Measurements from ENCODE around the gene PLSCR4.
"Not testable (repeated sequence)": the region's sequence is repeated elsewhere in the genome, so short reads cannot be mapped to it uniquely, and the experiment has no call there.

PLSCR4 gene

GRCh38 chr3:146247911-146248310, 3.0 kb downstream of the PLSCR4 start:
- no peak for DNase-seq

DNA sequence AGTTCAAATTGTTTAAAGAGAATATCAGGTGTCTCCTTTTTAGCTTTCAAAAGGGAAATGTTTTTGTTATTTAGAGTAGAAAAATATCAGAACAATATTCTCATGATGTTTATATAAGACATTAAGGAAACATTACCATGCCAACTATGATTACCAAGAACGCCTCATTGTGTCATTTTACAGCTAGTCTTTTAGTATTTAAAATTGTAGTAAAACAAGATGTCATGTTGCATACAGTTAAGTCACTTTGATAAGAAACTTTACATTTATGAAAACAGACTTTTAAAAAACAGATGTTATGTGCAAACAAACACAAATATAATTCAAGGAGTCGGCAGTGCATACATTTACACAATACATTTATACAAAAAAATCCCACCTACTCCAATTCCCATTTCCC, 4.4 kb downstream of the PLSCR4 start:
- no peak for DNase-seq

GRCh38 chr3:146243559-146243958, 7.3 kb downstream of the PLSCR4 start:
- no peak for DNase-seq

DNA sequence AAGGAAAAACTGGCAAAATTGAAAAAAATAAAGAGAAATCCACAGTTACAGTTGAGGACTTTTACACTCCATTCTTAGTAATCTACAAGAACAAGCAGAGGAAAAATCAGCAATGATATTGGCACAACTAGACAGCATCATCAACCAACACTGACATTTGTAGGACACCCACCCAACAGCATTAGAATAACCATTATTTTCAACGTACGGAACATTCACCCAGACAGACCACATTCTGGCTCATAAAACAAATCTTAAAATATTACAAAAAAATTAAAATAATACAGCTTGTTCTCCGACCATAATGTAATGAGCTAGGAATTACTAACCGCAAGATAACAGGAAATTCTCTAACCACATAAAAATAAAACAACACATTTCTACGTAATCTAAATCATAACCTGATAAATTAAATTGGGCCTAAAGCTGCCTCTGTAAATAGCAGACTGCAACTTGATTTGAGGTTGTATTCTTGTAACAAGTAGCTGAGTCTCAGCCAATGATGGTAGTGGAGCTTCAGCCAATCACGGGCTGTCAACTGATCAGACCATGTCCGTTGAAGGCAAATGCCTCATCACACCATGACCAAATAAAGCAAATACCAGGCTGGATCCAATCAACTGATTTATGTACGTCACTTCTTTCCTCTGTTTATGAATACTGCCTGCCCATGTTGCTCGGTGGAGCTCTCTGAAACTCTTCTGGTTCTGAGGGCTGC, 9.2 kb downstream of the PLSCR4 start:
- DNase-seq: no peak

DNA sequence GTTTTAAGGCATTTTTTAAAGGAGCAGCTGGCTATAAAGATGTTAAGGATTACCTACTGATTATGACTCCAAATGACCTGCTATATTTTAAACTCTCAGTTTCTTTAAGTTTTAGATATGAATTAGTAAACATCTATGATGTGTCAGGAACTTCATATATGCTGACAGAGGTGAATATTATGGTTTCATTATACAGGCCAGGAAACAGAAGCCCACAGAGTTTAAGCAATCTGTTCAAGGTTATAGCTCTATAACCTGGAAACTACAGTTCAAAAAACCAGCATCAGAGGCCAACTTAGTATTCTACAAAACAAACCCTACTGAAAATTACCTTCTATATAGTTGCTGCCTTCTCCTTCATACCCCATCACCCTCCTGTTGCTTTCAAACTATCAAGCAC, 17.4 kb downstream of the PLSCR4 start:
- DNase-seq: no peak

DNA sequence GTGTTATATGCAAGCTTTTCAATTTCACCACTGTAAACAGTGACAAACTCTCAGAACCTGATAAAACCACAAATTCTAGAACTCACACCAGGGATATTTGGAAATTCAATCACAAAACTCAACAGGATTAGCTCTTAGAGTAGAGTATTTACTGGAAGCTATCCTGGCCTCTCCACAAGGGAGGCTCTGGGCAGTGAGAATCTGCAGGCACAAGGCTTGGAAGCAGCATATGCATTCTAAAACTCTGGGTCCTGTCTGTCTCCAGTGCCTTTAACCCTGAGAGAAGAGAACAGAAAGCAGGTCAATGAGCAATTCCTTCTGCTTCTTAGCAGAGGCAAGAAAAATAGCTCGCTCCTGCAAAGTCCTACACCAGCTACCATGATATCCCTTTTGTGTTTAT, 23.4 kb downstream of the PLSCR4 start:
- peak in 6 of 56 donors; percentile 0 to 12 (median 3) for DNase-seq

DNA sequence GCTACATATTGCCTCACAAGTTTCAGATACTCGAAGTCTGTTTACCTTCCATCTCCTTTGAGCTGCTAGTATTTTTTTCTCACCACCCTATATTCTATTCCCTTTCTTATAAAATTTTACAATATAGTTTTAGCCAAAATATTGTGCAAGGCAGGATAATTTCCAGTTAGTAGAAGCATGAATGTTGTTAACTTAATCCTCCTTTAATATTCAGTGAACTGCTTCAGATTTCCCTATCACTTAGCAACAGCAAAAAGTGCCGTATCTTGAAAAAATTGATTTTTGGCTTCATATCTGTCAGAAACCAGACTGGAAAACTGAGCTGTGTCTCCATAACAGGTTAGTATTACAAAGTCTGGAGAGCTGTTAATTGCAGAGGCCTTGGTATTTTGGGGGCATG, 24.0 kb downstream of the PLSCR4 start:
- no peak for DNase-seq

DNA sequence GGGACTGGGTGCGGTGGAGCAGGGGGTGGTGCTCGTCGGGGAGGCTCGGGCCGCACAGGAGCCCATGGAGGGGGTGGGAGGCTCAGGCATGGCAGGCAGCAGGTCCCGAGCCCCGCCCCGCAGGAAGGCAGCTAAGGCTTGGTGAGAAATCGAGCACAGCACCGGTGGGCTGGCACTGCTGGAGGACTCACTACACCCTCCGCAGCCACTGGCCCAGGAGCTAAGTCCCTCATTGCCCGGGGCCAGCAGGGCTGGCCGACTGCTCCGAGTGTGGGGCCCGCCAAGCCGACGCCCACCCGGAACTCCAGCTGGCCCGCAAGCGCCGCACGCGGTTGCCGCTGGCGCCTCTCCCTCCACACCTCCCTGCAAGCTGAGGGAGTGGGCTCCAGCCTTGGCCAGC, 25.4 kb downstream of the PLSCR4 start:
- DNase-seq: not testable (repeated sequence)

GRCh38 chr3:146223401-146224373, 27.2 kb downstream of the PLSCR4 start:
- DNase-seq: no peak

DNA sequence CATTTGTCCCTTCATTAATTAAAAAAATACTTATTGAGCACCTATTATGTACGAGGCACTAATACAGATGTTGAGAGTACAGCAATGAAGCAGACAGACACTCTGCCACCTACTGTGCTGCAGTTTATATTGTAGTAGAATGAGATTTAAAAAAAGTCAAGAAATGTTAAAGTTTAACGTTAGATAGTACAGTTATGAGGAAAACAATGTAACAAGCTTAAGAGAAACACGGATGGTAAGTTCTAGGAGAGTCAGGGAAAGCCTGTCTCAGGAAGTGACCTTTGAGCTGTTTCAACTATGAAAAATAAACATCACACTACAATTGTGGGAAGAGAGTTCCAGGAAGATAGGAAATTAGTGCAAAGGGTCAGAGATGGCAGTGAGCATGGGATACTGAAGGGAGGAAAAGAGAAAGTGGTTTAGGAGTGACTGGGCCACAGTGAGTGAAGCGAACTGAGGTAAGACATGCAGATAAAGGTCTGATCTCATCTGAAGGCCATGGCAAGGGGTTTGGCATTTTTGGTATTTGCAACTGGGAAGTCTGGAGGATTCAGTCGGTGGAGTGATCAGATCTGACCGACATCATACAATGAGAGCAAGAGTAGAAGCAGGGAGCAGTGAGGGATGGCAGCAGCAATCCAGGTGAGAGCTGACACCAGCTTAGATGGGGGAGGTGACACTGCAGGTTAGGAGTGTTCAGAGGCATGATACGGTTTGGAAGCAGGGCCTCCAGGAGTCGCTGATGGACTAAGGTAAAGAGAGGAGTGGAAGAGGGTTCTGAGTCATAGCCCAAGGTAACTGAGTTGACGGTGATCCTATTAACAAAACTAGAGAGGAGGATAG, 28.5 kb downstream of the PLSCR4 start:
- DNase-seq: no peak

GRCh38 chr3:146221276-146221675, 29.6 kb downstream of the PLSCR4 start:
- no peak for DNase-seq

GRCh38 chr3:146218880-146219866, 31.7 kb downstream of the PLSCR4 start:
- peak in 10 of 56 donors; percentile 0 to 51 (median 8) for DNase-seq

DNA sequence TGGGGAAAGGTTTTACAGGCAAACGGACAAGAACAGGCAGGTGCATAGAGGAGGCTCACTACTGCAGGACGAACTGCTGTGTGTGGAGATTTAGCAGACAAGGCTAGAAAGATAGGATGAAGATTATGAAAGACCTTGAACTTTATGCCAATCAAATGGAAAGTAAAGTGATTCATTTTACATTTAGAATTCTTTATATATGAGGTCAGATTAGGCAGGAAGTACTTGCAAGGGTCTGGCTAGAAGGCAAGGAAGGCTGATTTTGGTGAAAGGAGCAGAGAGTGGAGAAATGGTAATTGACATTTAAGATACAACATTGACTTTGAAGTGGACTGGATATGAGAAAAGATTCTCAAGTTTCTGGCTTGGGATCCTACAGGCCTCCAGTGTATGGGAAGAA, 33.6 kb downstream of the PLSCR4 start:
- no peak for DNase-seq

DNA sequence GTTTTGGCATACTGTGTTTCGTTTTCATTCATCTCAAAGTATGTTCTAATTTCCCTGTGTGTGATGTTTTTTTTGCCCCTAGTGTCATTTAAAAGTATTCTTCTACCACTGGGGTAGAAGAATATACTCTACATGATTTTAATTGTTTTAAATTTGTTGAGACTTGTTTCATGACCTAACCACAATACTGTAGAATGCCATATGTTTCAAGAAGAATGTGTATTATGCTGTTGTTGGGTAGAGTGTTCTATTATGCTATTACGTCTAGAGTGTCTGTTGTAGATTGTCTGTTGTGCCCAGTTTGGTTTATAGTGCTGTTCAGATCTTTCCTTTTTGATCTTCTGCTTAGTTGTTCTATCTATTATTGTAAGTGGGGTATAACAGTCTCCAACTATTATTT, 36.4 kb downstream of the PLSCR4 start:
- peak in 1 of 56 donors; percentile 24 for DNase-seq

- DNase-seq: no peak
These were observed 41.5 kb downstream of the PLSCR4 start for GRCh38 chr3:146209371-146209770.

GRCh38 chr3:146203776-146204175, 47.1 kb downstream of the PLSCR4 start:
- no peak for DNase-seq

DNA sequence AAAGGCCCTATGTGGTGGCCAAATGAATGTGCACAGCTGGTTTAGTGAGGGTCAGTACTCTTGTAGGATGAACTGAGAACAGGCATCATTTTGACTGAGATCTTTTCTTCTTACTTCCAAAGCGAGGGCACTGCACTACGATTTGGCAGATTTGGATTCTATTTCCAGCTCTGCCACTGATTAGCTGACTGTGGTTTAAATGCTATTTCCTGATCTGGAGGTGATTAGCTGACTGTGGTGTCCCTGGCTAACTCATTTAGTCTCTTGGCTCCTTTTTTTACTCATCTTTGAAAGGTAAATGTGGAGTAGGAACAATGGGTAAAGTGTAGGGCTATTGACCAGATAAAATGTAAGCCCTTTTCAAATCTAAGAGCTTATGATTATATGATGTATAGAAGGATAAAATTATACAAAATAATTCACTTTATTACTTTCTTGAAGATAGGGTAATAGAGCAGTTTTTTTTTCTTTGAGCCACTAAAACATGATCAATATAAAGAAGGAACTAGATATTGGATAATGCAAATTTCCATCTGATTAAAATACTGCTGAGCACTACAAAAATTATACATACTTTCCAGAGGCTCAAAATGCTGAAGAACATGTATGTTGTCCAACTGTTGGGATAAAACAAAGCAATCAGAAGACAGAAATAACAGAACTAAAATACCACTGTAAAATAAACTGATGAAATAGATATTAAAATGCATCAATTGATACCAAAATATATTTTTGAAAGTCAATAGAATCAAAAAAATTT, 50.3 kb downstream of the PLSCR4 start:
- no peak for DNase-seq

- no peak for DNase-seq
These were observed 51.1 kb downstream of the PLSCR4 start for GRCh38 chr3:146199762-146200161.

GRCh38 chr3:146196789-146197188, 54.1 kb downstream of the PLSCR4 start:
- DNase-seq: no peak

DNA sequence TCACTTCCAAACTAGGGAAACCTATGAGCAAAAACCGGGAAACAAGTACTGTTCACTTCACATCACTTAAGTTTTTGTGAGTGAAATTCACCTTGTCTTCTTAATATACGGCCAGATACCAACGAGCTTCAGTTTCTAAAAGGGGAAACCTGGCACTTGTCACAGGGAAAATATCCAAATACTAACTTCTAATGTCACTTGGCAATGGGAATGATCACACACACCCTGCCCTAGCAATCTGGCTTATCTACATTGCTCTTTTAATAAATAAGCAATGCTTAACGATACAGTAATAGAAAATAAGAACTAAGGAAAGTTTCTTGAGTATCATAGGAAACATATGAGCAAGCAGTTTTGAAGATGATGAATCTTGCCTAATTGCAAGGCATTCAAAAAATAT, 55.3 kb downstream of the PLSCR4 start:
- no peak for DNase-seq

All from nucleus accumbens (tissue), 56 donors.